Measurements from ENCODE around the gene BTN1A1. TPM values are rescaled to one million over a fixed set of nuclear protein-coding genes. Genes with fewer than 3 reads are reported as not detected.
A peak's percentile ranks its signal among the peaks of the same experiment; 100 is the strongest.

The BTN1A1 gene
- total and polyA plus RNA-seq, 9 of the 15 experiments (the other 6 are each of a cell fraction or from before 2014, with no cell fraction given): 0.01 to 0.15 (median 0.06) TPM; not detected in 4

DNA sequence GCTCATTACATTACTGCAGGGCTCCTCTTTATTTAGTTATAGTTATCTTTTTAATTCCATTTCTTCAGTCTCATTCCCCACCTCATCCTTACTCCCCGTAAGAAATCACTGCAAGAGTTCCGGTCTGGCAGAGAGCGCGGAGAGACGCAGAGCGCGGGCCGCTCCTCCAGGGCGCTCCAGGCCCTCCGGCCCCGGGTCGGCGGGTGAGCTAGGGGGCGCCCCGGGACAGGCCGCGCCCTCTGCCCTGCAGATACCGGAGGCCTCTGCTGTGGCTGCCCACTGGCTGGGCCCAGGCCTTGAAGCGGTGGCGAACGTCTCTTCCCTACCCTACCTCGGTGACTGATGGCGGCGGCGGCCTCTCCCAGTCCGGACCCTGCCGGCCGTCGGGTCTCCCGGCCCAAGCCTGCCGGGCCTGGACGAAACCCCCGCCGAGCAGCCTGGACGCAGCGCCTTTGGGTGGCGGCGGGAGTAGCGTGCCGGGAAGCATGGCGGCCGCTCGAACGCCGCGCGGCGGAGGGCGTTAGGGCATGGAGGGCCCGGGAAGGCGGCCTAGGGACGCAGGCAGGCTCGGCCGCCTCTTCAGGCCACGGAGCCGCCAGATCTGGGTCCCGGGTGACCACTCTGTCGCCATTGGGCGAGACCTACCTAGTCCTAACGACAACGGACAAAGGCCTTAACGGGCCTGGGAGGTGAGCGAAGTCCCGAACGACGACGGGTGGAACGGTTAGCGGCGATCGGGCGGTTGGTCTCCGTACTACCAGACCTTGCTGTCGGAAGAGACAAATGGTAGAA, 21.7 kb downstream of the BTN1A1 start (continued):
- TF ChIP-seq NKRF (IDR thresholded peaks at IDR 0.05; ENCODE audit: borderline replicate concordance): no peak; the same call in 1 of the 2 replicates
- TF ChIP-seq TCFL5 (CRISPR knock-in tag; conservative IDR thresholded peaks at IDR 0.05): no peak
- TF ChIP-seq ZNF707 (CRISPR knock-in tag; conservative IDR thresholded peaks at IDR 0.05): no peak
- no peak for TF ChIP-seq KLF16 (IDR thresholded peaks at IDR 0.05)
- TF ChIP-seq TBP (optimal IDR thresholded peaks at IDR 0.05; ENCODE audit: low read depth, low read length): peak; percentile 49
- peak; percentile 56; the same call in 1 of the 2 replicates for TF ChIP-seq JUND (IDR thresholded peaks at IDR 0.05; ENCODE audit: borderline replicate concordance, low read depth, low read length)
- TF ChIP-seq JUND (tag; IDR thresholded peaks at IDR 0.05; ENCODE audit: borderline replicate concordance, low read depth, low read length): no peak
- TF ChIP-seq MAFF (IDR thresholded peaks at IDR 0.05; ENCODE audit: low read length): no peak
- TF ChIP-seq IRF1 (CRISPR knock-in tag; IDR thresholded peaks at IDR 0.05; ENCODE audit: borderline replicate concordance): peak; percentile 47; the same call in 1 of the 2 replicates
- TF ChIP-seq HIVEP1 (CRISPR knock-in tag; IDR thresholded peaks at IDR 0.05): 0 out of 2 replicates have a peak, but pooled peaks have one; percentile 25
- no peak for TF ChIP-seq ZNF318 (IDR thresholded peaks at IDR 0.05; ENCODE audit: borderline replicate concordance in 1 of 2, low read depth in 1 of 2)
- no peak for TF ChIP-seq RBM17 (IDR thresholded peaks at IDR 0.05; ENCODE audit: borderline replicate concordance, low read depth, low read length)
- no peak for TF ChIP-seq CHD2 (IDR thresholded peaks at IDR 0.05; ENCODE audit: low read depth, low read length)
- peak; percentile 87 for TF ChIP-seq GABPB1 (CRISPR knock-in tag; IDR thresholded peaks at IDR 0.05)
- no peak for TF ChIP-seq NELFE (IDR thresholded peaks at IDR 0.05; ENCODE audit: insufficient read depth, insufficient read length)
- TF ChIP-seq, protein P1, sequence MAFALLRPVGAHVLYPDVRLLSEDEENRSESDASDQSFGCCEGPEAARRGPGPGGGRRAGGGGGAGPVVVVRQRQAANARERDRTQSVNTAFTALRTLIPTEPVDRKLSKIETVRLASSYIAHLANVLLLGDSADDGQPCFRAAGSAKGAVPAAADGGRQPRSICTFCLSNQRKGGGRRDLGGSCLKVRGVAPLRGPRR (CRISPR knock-in tag; IDR thresholded peaks at IDR 0.05): no peak
